Transverse colon (tissue), 4 donors: ENCODE results near the gene SEC24B.

Source experiments
- CTCF ChIP-seq, 5 experiments: fragments of 200-600 bp in 3 of 5; fragments of 450-650 bp in 2 of 5; sonication (generic) in 3 of 5; IDR thresholded peaks; 1 replicate in 2 of 5; 2 replicates in 3 of 5; pipeline ENCODE4 v1.5.1; 2016 to 2017; ENCODE audit warnings: antibody characterized with exemption in 5 of 5, inconsistent platforms in 3 of 5, mild to moderate bottlenecking in 2 of 5, moderate library complexity in 1 of 5
- POLR2A ChIP-seq: fragments of 450-650 bp; IDR thresholded peaks from one replicate; pipeline ENCODE4 v1.6.1; 2016; ENCODE audit warnings: antibody characterized with exemption, mild to moderate bottlenecking, moderate library complexity
- POLR2AphosphoS5 ChIP-seq, 3 donors: sonication (generic); formaldehyde crosslinking; IDR thresholded peaks; one replicate each; pipeline ENCODE4 v1.6.1; 2016; ENCODE audit warnings: antibody characterized with exemption in 3 of 3

- TF ChIP-seq POLR2A: no peak
- TF ChIP-seq CTCF (IDR thresholded peaks at IDR 0.05): no peak
- no peak for TF ChIP-seq POLR2AphosphoS5 (IDR thresholded peaks at IDR 0.05)
Measured at GRCh38 chr4:109462297-109462696, 28.7 kb downstream of the SEC24B start.
